MM.1S (cell line): Measurements from ENCODE around the gene DHCR7.

Source experiments
- EZH2phosphoT487 ChIP-seq: fragments of 300-600 bp; sonication (generic); IDR thresholded peaks from 2 replicates; pipeline ENCODE4 v1.6.1; 2018; ENCODE audit warnings: antibody characterized with exemption, low read length
- TF ChIP-seq, protein P1 (sequence below): fragments of 300-600 bp; sonication (generic); IDR thresholded peaks from 2 replicates; pipeline ENCODE4 v1.5.1; 2016; ENCODE audit warnings: antibody characterized with exemption, low read length, mixed read lengths

DNA sequence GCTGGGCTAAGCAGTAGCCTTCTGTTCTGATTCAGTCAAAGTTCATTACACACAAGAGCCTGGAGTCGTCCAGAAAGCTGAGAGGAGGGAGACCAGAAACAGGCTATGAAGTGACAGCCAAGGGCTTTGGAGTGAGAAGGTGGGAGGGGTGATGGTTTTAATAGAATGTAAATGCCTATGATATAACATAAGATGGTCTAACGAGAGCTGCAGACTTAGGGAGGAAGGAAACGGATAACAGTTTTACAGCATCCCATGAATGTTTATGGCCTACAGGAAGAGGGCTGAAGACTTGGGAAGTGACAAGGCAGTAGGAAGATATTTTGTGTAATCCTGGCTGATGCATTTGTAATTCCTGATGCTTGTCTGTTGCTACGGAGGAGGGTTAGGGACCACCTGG lies 62.0 kb downstream of the DHCR7 start:
- TF ChIP-seq, protein P1, sequence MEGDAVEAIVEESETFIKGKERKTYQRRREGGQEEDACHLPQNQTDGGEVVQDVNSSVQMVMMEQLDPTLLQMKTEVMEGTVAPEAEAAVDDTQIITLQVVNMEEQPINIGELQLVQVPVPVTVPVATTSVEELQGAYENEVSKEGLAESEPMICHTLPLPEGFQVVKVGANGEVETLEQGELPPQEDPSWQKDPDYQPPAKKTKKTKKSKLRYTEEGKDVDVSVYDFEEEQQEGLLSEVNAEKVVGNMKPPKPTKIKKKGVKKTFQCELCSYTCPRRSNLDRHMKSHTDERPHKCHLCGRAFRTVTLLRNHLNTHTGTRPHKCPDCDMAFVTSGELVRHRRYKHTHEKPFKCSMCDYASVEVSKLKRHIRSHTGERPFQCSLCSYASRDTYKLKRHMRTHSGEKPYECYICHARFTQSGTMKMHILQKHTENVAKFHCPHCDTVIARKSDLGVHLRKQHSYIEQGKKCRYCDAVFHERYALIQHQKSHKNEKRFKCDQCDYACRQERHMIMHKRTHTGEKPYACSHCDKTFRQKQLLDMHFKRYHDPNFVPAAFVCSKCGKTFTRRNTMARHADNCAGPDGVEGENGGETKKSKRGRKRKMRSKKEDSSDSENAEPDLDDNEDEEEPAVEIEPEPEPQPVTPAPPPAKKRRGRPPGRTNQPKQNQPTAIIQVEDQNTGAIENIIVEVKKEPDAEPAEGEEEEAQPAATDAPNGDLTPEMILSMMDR: no peak
- no peak for TF ChIP-seq EZH2phosphoT487
